Measurements from ENCODE around the gene TNS2.

GRCh38 chr12:53004582-53004981, 45.3 kb upstream of the TNS2 start:
- TF ChIP-seq ATF2 (IDR thresholded peaks at IDR 0.05; ENCODE audit: low read length) (no peak), POLR2A (IDR thresholded peaks at IDR 0.05; ENCODE audit: low read depth, low read length) (no peak)
- TF ChIP-seq, protein P1, sequence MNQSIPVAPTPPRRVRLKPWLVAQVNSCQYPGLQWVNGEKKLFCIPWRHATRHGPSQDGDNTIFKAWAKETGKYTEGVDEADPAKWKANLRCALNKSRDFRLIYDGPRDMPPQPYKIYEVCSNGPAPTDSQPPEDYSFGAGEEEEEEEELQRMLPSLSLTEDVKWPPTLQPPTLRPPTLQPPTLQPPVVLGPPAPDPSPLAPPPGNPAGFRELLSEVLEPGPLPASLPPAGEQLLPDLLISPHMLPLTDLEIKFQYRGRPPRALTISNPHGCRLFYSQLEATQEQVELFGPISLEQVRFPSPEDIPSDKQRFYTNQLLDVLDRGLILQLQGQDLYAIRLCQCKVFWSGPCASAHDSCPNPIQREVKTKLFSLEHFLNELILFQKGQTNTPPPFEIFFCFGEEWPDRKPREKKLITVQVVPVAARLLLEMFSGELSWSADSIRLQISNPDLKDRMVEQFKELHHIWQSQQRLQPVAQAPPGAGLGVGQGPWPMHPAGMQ (IDR thresholded peaks at IDR 0.05; ENCODE audit: borderline replicate concordance), result no peak
- TF ChIP-seq, protein P2, sequence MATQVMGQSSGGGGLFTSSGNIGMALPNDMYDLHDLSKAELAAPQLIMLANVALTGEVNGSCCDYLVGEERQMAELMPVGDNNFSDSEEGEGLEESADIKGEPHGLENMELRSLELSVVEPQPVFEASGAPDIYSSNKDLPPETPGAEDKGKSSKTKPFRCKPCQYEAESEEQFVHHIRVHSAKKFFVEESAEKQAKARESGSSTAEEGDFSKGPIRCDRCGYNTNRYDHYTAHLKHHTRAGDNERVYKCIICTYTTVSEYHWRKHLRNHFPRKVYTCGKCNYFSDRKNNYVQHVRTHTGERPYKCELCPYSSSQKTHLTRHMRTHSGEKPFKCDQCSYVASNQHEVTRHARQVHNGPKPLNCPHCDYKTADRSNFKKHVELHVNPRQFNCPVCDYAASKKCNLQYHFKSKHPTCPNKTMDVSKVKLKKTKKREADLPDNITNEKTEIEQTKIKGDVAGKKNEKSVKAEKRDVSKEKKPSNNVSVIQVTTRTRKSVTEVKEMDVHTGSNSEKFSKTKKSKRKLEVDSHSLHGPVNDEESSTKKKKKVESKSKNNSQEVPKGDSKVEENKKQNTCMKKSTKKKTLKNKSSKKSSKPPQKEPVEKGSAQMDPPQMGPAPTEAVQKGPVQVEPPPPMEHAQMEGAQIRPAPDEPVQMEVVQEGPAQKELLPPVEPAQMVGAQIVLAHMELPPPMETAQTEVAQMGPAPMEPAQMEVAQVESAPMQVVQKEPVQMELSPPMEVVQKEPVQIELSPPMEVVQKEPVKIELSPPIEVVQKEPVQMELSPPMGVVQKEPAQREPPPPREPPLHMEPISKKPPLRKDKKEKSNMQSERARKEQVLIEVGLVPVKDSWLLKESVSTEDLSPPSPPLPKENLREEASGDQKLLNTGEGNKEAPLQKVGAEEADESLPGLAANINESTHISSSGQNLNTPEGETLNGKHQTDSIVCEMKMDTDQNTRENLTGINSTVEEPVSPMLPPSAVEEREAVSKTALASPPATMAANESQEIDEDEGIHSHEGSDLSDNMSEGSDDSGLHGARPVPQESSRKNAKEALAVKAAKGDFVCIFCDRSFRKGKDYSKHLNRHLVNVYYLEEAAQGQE (IDR thresholded peaks at IDR 0.05; ENCODE audit: low read depth, low read length), result no peak

All from GM12878 (cell line).